NAMALWA (cell line): Measurements from ENCODE around the gene ZBTB7C.

ENCODE experiments used
- DNase-seq: peaks from one replicate; pipeline ENCODE4 v3.0.0-alpha.2; 2015; ENCODE audit warnings: low spot score

ZBTB7C gene

DNA sequence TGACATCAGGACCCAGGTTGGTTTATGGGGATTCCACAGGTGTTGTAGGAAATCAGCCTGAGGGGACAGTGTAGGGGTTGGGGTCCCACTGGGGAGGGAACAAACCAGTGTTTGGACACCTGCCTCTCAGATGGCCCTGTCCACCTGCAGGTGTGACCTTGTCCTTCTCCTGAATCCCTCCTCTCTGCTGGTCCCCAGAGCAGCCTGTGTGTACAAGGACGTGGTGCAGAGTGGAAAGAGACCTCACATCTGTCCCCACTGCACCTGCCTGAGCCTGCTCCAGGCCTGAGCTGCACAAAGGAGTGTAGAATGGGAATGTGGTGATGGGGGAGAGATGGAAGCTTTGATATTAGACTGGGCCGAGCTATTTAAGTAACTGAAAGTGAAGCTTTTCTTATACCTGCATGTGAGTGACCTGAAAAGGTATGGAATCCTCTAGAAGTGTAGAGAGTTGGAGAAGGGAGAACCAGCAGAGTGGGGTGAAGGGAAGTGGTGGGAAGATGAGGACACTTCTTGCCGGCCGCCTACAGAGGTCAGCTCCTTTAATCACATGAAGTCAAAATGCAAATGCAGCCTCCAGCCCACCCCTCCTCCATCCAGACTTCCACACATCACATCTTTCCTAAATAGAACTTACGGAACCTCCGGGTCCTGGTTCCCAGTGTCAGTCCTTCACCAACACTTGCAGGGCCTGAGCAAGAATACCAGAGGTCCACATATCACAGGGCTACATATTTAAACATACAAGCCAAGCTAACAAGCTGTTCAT is 389.4 kb downstream of the ZBTB7C start:
- DNase-seq = no peak

DNA sequence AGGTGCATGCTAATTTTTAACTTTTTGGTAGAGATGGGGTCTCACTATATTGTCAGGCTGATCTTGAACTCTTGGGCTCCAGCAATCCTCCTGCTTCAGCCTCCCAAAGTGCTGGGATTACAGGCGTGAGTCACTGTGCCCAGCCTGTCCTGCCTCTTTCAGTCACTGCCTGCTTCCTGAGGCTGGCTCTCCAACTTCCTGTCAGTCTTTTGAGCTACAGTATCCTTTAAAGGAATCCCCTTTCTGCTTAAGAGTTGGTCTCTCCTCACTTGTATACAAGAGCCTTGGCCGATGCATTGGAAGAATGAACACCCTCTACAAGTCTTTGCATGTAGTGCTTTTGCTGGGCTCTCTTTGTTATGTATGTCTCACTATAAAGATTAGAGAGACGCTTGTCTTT is 390.3 kb downstream of the ZBTB7C start:
- no peak for DNase-seq

DNA sequence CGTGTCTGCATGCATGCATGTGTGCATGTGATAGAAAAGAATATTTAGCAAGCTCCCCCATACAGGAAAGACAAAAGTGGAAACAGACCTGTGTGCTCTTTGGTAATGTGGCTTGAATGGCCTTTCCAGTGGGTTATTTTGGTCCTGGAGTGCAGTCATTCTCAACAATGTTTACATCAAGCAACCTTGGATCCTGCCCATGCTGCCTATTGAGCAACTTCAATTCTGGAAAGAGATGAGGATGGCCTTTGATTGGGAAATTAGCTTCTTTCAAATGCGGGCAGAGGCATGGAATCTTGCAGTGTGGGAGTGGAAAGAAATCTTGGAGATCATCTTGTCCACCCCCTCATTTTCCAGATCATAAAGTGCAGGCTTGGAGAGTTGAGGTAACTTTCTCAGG is 391.5 kb downstream of the ZBTB7C start:
- no peak for DNase-seq

DNA sequence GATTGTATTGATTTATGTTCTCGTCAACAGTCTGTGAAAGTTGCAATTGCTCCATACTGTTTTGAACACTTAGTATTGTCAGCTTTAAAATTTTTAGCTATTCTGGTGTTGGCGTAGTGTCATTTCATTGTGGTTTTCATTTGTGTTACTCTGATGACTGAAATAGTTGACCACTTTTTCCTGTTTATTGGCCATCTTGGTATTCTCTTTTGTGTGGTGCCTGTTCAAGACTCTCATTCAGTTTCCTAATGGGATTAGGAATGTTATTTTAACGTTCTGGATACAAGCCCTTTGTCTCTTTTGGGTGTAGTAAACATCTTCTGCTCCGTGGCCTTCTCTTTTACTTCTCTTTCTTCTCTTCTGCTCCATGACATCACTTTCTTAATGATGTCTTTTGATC is 396.0 kb downstream of the ZBTB7C start:
- no peak for DNase-seq

DNA sequence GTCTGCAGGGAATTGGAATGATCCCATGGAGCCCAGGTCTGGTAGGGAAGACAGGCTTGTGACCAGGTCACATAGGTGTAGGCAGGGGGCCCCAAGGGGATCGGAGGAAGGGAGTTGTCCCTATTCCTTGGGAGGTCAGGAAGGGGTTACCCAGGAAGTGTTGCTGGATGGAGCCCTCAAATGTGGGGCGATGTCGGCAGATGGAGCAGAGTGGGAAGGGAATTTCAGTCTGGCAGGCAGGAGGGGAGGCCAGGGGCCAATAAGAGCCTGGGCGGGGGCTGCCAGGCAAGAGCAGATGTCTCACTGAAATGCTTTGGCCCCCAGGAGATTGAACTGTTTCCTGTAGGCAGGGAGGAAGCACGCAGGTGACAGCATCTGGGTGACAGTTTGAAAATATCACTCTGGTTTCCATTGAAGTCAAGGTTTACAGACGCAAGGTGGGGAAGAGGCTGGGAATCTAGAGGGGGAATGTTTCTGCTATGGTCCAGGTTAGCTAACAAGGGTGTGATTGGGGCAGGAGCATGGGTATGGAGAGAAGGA is 397.2 kb downstream of the ZBTB7C start:
- DNase-seq = no peak

DNA sequence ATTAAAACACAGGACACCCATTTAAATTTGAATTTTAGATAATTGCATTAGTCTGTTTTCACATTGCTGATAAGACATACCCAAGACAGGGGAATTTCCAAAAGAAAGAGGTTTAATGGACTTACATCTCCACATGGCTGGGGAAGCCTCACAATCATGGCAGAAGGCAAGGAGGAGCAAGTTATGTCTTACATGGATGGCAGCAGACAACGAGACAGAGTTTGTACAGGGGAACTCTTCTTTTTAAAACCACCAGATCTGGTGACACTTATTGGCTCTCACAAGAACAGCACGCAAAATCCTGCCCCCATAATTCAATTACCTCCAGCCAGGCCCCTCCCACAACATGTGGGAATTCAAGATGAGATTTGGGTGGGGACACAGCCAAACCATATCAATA is 398.9 kb downstream of the ZBTB7C start:
- DNase-seq = no peak

DNA sequence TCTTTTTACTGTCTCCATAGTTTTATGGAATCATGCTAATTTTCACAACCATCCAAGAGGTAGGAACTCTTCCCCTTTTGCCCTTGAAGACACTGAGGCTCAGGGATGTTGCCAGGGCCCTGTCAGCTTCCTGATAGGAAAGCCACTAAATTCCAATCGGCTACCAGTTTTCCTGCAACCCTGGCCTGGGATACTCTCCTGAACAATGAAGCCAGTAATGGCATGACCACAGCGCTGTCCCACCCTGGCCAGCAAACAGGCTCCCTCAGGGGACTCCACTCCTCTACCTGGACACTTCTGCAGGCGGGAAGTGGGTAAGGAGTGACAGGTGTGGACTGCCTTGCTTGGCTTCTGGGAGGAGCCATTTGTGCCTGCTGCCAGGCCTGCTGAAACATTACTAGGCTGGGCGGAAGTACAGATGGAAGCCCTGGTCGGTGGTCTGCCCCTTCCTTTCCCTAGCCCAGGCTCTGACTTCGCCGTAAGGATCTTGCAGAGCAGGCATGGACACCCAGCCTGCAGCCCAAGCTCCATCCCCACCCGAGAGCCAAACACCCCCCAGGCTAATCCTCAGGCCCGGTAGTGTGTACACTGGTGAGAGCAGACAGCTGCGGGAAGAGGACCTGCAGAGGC is 400.0 kb downstream of the ZBTB7C start:
- no peak for DNase-seq

DNA sequence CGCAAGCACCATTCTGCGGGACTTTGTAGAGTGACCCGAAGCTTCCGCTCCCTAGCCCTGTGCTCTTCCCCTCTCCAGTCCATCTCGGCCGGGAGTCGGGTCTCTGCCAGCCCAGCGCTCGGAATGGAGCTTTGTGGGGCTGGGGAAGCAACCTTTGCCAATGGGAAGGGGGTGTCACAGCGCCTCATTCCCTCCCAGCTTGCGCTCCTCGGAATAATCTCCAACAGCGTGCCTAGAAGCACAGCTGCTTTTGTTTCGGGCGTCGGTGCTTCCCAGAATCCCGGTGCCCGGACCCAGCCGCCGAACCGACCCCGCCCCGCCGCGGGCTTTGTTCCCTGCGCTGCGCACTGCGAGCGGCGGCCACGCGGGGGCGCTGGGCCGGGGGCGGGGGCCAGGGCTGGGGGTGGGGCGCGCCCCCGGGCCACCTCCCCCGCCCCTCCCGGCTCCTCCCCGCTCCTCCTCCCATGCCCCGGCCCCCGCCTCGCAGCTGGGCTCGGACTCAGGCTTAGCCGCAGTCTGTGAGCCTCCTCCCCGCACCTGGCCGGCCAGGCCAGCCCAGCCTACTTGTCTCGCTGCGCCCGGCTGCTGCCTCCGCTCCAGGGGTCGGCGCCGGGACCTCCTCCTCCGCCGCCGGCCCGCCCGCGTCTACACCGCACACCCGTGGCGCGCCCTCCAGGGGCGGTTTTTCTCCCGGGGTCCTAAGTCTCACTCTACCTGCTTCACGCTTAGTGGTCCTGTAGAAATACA is 401.1 kb downstream of the ZBTB7C start:
- no peak for DNase-seq

DNA sequence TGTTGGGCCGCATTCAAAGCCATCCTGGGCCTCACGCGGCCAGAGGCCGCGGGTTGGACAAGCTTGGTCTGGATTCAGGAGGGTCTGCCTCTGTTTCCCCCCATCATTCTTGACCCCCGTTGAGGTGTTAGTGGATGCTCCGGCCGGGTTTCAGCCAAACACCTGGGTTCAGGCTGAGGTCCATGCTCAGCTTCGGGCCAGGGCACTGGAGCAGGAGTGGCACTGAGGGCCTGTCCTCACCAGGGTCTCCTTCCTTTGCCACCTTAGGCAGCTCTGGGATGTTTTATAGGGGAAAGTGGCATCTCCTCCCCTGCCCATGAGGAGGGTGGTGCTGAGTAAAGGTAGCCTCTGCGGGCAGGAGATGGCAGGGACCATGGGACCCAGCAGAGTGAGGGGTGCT is 401.8 kb downstream of the ZBTB7C start:
- no peak for DNase-seq

DNA sequence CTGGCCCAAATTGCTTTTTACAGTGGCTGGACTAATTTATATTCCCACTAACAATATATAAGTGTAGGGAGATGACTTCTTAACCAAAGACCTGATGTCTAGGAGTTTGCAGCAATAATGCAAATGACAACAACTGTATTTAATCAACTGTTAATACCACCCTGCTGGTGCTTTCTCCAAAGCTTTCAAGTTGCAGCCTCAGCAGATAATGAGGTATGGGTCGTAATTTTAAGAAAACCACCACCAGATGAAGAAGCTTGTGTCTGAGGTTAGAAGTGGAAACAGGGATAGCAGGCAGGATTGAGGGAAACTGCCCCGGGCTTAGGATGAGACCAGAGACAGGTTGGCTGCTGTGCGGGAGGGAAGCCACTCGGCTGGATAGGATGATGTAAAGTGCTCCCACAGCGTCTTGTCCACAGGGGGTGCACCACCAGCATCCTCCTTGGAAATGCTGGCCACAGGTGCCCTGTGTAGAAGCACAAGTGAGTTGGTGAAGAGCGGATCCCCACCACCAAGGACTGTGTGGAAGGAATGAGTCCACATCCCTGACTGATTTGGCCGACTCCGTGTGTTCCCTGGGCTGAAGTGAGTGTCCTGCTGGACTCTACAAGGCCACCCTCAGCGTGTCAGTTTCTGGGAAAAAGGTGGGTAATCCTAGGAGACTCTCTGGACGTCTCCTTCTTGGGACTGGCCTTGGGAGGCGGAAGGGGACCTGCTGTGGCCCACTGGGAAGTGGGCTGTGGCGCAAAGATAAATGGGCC is 402.6 kb downstream of the ZBTB7C start:
- DNase-seq = no peak

DNA sequence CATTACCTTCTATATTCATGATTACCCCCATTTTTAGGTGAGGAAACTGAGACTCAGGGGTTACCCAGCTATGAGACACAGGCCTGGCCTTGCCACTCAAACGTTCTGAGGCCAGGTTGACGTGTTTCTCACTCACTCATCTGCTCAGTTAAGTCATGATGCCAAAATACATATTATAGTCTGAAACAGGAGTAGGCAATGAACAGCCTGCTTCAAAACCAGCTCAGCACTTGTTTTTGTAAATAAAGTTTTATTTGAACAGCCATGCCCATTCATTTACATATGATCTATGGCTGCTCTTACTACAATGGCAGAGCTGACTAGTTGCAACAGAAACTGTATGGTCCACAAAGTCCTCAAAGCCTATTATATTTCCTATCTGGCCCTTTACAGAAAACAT is 404.6 kb downstream of the ZBTB7C start:
- DNase-seq = no peak

DNA sequence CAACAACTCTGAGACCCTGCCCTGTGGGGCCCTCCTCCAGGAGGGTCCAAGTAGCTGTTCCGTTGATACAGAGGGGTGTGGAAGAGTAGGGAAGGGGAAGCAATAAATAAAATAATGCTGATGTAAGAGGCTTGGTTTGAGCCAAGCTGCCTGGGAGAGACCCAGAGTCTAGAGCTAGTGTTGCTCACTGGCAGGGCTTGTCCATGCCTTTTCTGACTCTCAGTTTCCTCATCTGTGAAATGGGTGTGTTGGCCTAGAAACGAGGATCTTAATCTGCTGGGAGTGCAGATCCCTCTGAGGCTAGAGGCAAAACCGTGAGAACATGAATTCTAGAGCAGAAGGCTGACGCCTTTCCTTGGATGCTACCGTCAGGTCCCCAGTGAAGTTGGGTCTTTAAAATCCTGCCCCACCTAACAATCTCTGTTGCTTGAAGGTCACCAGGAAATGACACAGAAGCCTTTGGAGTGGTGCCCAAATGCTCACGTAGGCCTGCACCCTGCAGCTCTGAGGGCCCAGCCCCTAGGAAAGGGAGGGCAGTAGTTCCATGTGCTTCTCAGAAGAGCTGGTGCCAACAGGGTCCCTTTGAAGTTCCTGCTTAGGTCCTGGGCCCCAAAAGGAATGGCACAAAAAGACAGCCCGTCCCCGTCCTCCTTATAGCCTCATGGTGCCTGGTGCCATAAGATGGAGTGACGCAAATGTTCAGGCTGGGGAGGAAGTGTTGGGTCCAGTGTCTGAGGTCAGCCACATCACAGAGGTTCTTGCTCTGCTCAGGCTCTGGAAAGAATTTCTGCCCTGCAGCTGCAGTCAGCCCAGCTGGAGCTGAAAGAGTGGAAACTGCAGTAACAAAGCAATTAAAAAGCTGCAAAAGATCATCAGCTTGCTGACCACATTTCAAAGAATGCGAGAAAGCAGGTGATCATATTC is 405.5 kb downstream of the ZBTB7C start:
- no peak for DNase-seq

DNA sequence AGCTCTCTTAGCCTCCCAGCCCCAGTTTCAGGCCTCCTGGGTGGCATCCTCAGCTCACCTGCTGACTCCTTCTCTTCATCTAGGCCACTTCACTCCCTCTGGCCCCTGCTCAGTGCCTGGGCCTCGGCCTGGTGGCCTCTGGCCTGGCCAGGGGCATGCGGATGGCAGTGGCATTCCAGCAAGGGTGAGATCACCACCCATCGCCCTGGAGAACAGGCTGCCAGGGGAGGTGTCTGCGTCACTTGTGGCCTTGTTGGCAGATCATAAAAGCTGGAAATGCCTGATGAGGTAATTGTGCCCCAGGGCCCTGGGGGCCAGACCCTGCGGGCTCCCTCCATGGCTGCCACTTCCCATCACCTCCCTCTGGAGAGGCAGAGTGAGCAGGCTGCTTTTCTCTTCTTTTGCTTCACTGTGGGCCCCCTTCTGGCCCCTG is 406.2 kb downstream of the ZBTB7C start:
- no peak for DNase-seq

DNA sequence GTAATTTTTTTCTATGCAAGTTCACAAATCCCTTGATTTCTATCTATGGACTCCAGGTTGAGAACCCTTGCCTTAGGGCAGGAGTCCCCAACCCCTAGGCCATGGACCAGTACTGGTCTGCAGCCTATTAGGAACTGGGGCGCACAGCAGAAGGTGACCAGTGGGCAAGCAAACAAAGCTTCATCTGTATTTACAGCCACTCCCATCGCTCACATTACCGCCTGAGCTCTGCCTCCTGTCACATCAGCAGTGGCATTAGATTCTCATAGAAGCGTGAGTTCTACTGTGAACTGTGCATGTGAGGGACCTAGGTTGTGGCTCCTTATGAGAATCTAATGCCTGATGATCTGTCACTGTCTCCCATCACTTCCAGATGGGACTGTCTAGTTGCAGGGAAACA is 408.5 kb downstream of the ZBTB7C start:
- DNase-seq = no peak

DNA sequence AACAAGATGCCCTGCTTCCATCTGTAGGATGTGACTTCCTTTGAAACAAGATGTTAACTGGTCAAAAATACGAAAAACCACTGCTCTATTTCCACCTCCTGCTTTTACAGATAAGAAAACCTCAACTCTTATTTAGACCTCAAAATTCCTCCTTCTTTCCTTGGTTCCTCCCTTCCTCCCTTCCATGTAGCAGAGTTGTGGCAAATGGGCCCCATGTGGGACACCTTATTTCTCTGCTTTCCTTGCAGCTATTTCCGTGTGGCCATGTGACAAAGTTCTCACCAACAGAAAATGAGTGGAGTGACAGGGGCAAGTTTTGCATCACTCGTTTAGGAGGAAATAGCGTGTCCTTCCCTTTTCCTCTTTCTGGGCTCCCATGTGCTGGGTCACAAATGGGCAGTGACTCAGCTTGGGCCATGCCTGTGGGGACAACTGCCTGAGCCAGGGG is 409.4 kb downstream of the ZBTB7C start:
- DNase-seq = no peak

DNA sequence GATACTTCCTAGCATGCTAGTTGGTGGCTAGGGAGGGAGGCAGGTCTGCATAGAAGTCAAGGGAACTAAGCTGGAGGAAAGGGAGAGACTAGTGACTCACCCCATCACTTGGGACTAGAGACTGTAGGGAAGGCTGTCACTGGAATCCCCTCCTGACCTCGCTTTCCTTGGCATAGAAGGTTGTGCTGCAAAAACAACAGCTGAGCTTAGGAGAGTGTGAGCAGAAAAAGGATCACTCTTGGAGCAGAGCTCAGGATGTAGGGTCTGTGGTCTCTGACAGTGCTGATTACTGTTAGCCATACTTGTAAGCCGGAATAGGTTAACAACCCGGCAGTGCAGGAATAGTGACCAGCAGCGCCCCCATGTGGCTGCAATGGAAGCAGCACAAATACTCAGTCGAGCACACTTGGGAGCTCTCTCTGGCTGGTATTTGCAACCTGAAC is 411.8 kb downstream of the ZBTB7C start:
- peak; percentile 52 for DNase-seq

DNA sequence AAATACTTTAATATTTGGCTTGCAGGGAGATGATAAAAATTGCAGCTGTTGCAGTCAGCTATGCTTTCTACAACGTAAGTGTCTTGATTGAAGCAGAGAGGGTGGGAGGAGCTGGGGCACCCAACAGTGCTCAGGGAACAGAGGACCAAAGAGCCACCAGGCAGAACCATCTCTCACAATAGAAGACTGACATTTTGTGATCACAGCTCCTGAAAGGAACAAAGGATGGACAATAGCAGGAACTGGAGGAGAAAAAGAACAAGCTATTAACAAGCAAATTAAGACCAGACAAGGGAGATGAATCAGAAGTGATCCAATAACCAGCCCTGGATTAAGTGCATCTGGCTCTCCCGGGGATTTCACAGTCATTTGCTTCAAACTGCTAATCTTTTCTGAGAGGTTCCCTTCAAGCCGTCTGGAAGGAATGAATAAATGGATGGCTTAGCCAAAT is 413.1 kb downstream of the ZBTB7C start:
- DNase-seq = no peak

DNA sequence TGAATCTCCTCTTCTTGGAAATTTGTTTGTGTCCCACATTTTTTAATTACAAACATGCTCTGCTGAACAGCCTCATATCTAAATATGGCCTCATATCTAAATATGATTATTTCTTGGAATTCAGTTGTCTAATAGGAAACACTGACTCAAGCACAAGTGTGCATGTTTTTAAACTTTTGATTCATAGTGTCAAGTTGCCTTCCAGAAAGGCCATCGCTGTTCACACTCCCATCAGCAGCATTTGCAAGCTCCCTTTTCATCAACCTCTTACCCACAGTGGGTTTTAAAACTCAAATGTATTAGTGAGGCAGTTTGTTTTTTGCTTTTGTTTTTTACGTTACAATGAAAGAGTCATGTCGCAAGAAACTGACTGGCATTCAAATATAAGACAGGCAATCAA is 413.5 kb downstream of the ZBTB7C start:
- no peak for DNase-seq

DNA sequence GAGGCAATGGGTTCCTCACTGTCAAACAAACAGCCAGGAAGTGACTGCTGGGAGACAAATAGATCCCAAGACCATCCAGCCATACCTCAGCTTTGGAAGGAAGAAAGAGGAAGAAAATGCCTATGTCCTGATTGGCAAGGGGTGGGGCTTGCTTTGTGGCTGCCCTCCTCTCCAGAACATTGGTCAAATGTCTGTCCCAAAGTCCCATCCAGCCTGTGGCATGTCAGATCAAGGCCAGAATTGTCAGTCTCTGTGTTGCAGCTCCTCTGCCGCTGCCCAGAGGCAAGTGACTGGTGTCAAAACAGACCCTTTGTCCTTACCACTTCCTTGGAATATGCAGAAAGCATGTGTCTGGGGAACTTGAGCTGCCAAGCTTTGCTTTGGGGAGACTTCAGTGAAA is 415.8 kb downstream of the ZBTB7C start:
- DNase-seq = no peak

DNA sequence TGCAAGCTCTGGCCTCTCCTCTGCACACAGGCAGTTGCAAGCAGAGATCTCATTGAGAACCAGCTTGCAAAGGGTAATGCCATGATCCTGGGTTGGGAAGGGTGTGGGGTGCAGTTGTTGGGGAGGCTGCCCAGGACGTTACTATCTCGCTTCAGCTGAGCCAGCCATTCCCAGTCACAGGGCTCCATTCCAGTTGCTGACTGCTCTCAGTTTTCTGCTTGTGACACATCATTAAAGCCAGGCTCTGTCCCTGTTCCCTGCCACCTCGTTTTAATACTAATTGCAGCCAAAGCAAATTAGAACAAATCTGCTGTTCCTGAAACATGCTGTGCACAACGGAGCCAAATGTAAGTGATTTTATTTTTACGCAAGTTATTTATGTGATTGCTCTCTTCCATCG is 416.2 kb downstream of the ZBTB7C start:
- DNase-seq = no peak

DNA sequence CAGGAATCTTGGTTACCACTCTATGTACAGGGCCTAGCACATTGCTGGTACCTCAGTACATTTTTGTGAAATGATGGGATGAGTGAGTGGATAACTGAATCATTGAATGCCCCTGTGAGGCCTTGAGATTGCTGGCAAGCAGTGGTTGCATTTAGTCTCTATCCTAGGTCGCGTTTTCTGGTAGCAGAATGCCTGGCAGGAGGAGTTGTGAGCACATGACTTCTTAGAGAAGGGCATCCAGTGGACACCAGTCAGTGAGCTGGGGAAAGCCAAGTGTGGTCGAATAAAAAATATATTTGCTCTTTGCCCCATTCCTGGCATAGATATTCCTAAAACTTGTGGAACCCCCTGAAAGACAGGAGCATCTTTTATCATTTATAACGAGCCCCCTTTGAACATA is 416.9 kb downstream of the ZBTB7C start:
- no peak for DNase-seq
